Bronchial epithelial cell (primary cell): ENCODE data around the gene PCARE. TPM values are rescaled to one million over a fixed set of nuclear protein-coding genes. Genes with fewer than 3 reads are reported as not detected.

Experiments
- DNase-seq: peaks from one replicate; pipeline ENCODE4 v3.0.0-alpha.2; 2010; ENCODE audit warnings: low read depth
- FAIRE-seq: peaks from 2 replicates; lab custom pipeline; 2011; peaks lifted over from hg19 to GRCh38; lab: Jason Lieb, UNC
- H3K27me3 ChIP-seq: 2 replicates; pipeline ENCODE4 v1.5.1; 2011; ENCODE audit warnings: low read length; ENCODE audit not compliant: control insufficient read depth, insufficient read depth
- H3K36me3 ChIP-seq: 2 replicates; pipeline ENCODE4 v1.5.1; 2011; ENCODE audit warnings: low read length; ENCODE audit not compliant: control insufficient read depth, insufficient read depth
- H3K4me3 ChIP-seq: 2 replicates; pipeline ENCODE4 v1.5.1; 2011; ENCODE audit warnings: mild to moderate bottlenecking, low read depth, low read length, control low read depth
- total RNA-seq: library from RNA; depleted of rRNA; stranded (reverse); fragments of >200 nt; gene quantifications from 2 replicates; pipeline ENCODE4 v1.2.1, GENCODE V29; 2014
- TF ChIP-seq, protein P1 (sequence below): IDR thresholded peaks from 2 replicates; pipeline ENCODE4 v1.5.1; 2011; ENCODE audit warnings: mild to moderate bottlenecking, moderate library complexity, low read length, control low read depth, inconsistent platforms; ENCODE audit not compliant: insufficient read depth, severe bottlenecking

Gene PCARE
- total RNA-seq, 1 donor from 2014 or later, result not detected

DNA sequence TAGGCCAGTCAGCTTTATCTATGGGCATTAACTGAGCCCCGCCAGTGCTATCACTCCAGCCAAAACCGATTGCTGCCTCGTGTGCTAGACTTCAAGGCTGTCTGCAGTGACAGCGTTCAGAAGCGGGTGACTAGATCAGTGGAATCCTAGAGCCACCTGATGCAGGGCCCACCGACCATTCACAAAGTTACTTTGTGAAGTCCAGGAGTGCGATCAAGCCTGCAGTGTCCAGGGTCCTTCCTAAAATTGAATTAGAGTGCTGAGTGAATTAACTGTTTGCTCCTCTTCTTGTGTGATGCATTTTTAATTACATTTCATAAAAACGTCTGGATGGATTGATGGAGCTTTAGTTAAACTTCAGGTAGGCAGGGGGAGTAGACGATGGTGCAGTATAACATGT lies 13.9 kb downstream of the PCARE start:
- Histone ChIP-seq H3K27me3 (no peaks in the 10 kb centered on the region), H3K4me3 (no peak overlapping the region), H3K36me3 (no peaks in the 10 kb centered on the region)
- FAIRE-seq, result peak; percentile 55
- no peak for DNase-seq
- TF ChIP-seq, protein P1, sequence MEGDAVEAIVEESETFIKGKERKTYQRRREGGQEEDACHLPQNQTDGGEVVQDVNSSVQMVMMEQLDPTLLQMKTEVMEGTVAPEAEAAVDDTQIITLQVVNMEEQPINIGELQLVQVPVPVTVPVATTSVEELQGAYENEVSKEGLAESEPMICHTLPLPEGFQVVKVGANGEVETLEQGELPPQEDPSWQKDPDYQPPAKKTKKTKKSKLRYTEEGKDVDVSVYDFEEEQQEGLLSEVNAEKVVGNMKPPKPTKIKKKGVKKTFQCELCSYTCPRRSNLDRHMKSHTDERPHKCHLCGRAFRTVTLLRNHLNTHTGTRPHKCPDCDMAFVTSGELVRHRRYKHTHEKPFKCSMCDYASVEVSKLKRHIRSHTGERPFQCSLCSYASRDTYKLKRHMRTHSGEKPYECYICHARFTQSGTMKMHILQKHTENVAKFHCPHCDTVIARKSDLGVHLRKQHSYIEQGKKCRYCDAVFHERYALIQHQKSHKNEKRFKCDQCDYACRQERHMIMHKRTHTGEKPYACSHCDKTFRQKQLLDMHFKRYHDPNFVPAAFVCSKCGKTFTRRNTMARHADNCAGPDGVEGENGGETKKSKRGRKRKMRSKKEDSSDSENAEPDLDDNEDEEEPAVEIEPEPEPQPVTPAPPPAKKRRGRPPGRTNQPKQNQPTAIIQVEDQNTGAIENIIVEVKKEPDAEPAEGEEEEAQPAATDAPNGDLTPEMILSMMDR, result no peak

DNA sequence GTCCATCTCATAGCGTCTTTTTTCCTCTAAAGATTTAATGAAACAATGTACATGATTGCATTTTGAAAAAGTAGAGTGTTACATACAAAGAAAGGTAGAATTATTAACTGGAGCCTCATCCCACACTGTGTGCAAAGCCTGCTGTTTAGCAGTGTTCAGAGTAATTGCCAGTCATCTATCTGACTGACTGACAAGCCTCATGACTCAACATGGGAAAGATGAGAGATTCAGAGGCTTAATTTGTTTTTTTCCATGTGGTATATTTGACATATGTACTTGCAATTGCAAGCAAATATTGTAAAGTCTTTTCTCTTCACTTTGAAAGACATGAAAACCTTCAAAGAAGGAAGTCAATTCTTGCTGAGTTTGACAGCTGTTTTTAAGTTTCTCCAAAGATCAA lies 14.7 kb downstream of the PCARE start:
- no peaks in the 10 kb centered on the region for H3K36me3 ChIP-seq
- H3K27me3 ChIP-seq, result no peaks in the 10 kb centered on the region
- DNase-seq (peak; percentile 17), FAIRE-seq (no peak)
- no peak overlapping the region for H3K4me3 ChIP-seq
- TF ChIP-seq, protein P1, result no peak

GRCh38 chr2:29057006-29057405 lies 17.3 kb downstream of the PCARE start:
- Histone ChIP-seq H3K36me3 (no peaks in the 10 kb centered on the region), H3K27me3 (no peaks in the 10 kb centered on the region), H3K4me3 (no peak overlapping the region)
- TF ChIP-seq, protein P1, result no peak
- FAIRE-seq (no peak), DNase-seq (no peak)

DNA sequence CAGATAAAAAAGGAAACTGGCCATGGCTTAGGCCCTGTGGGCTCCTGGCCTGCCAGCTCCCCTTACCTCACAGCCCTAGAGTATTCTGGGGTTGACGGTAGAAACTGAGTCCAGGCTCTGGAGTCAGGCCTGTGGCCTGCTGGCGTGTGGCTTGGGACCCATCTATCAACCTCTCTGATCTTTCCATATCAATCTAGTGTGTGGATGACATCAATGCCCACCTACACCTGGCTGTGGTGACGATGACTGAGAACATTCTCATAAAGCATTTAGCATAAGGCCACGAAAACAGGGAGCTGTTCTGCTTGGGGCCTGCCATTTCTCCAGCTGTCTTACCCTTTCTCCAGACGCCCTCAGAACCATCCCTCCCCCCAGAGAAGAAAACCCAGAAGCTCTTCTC lies 17.9 kb downstream of the PCARE start:
- no peak for DNase-seq
- TF ChIP-seq, protein P1, result no peak
- FAIRE-seq, result peak; percentile 84

GRCh38 chr2:29055601-29056000 lies 18.7 kb downstream of the PCARE start:
- no peaks in the 10 kb centered on the region for H3K36me3 ChIP-seq
- H3K27me3 ChIP-seq, result peaks cover under 1% of the 10 kb centered on the region
- TF ChIP-seq, protein P1, result no peak
- H3K4me3 ChIP-seq, result no peak overlapping the region
- DNase-seq, result no peak
- no peak for FAIRE-seq

More for the DNA sequence above, 17.9 kb downstream of the PCARE start:
- Histone ChIP-seq H3K36me3 (no peaks in the 10 kb centered on the region), H3K27me3 (no peaks in the 10 kb centered on the region), H3K4me3 (no peak overlapping the region)

DNA sequence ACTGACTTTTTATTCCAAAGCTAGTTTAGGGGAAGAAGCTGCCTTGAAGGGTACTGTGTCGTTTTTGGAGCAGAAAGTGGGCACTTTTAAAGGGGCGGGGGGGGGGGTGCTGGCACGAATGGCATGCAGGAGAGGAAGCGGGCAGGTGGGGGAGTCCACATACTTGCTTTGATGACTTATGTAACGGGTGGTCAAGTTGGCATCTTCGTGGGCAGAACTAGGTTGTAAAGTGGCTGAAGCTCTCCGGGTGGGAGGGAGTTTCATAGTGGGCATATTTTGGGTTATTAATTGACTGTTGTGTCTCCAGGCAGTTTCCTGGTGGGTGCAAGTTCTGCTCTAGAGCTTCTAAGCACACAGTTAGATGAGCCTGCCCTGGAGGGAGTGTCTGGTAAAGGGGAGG lies 19.9 kb downstream of the PCARE start:
- H3K36me3 ChIP-seq, result no peaks in the 10 kb centered on the region
- H3K4me3 ChIP-seq, result no peak overlapping the region
- DNase-seq (no peak), FAIRE-seq (no peak)
- TF ChIP-seq, protein P1, result no peak
- peaks cover 2% of the 10 kb centered on the region for H3K27me3 ChIP-seq
